SK-N-SH treated with all-trans-retinoic acid at 6 μM for 48 hours (cell line): ENCODE data around the gene PHOSPHO1.

Experiments used
- ATAC-seq: fragments of 200-7000 bp; cut with Tn5 transposase; 3 replicates; pipeline ENCODE4 v1.9.1; 2020; ENCODE audit warnings: mild to moderate bottlenecking, moderate library complexity
- ARNTL ChIP-seq: fragments of 450-650 bp; formaldehyde crosslinking; IDR thresholded peaks from 2 replicates; pipeline ENCODE4 v1.5.0; 2020; ENCODE audit warnings: low read depth, mild to moderate bottlenecking, moderate library complexity, borderline replicate concordance
- BACH2 ChIP-seq: fragments of 250-450 bp; sonication (Bioruptor Pico); IDR thresholded peaks from 2 replicates; pipeline ENCODE4 v1.9.0; 2021; ENCODE audit warnings: mild to moderate bottlenecking, borderline replicate concordance
- CSDC2 ChIP-seq: fragments of 250-450 bp; sonication (Bioruptor Pico); IDR thresholded peaks from 2 replicates; pipeline ENCODE4 v1.5.0; 2020; ENCODE audit warnings: mild to moderate bottlenecking, moderate library complexity
- GLIS3 ChIP-seq: fragments of 250-450 bp; sonication (Bioruptor Pico); IDR thresholded peaks from 2 replicates; pipeline ENCODE4 v1.5.0; 2020; ENCODE audit warnings: mild to moderate bottlenecking, moderate library complexity
- ISL1 ChIP-seq: fragments of 250-450 bp; sonication (Bioruptor Pico); IDR thresholded peaks from 2 replicates; pipeline ENCODE4 v2.1.2; 2022; ENCODE audit warnings: mild to moderate bottlenecking, moderate library complexity
- OSR1 ChIP-seq: fragments of 250-450 bp; sonication (Bioruptor Pico); IDR thresholded peaks from 2 replicates; pipeline ENCODE4 v1.8.0; 2022; ENCODE audit warnings: moderate library complexity, mild to moderate bottlenecking, inconsistent platforms
- PATZ1 ChIP-seq: fragments of 250-450 bp; sonication (Bioruptor Pico); IDR thresholded peaks from 2 replicates; pipeline ENCODE4 v1.8.0; 2020; ENCODE audit warnings: mild to moderate bottlenecking, moderate library complexity, borderline replicate concordance
- PPARA ChIP-seq: fragments of 250-450 bp; sonication (Bioruptor Pico); IDR thresholded peaks from 2 replicates; pipeline ENCODE4 v1.5.0; 2020; ENCODE audit warnings: mild to moderate bottlenecking, borderline replicate concordance
- RARB ChIP-seq: fragments of 250-450 bp; sonication (Bioruptor Pico); IDR thresholded peaks from 2 replicates; pipeline ENCODE4 v1.8.0; 2021; ENCODE audit warnings: mild to moderate bottlenecking, moderate library complexity
- SNAI2 ChIP-seq: fragments of 250-450 bp; sonication (Bioruptor Pico); IDR thresholded peaks from 2 replicates; pipeline ENCODE4 v1.5.0; 2020; ENCODE audit warnings: mild to moderate bottlenecking, moderate library complexity
- TCF4 ChIP-seq: fragments of 250-450 bp; sonication (Bioruptor Pico); IDR thresholded peaks from 2 replicates; pipeline ENCODE4 v1.8.0; 2021; ENCODE audit warnings: mild to moderate bottlenecking, moderate library complexity, borderline replicate concordance
- TOX ChIP-seq: fragments of 250-450 bp; sonication (Bioruptor Pico); IDR thresholded peaks from 2 replicates; pipeline ENCODE4 v1.8.0; 2021; ENCODE audit warnings: mild to moderate bottlenecking, moderate library complexity, borderline replicate concordance
- ZFP3 ChIP-seq: fragments of 250-450 bp; sonication (Bioruptor Pico); IDR thresholded peaks from 2 replicates; pipeline ENCODE4 v1.5.0; 2020; ENCODE audit warnings: mild to moderate bottlenecking, moderate library complexity
- ZFP30 ChIP-seq: fragments of 450-650 bp; formaldehyde crosslinking; IDR thresholded peaks from 2 replicates; pipeline ENCODE4 v1.5.0; 2022; ENCODE audit warnings: mild to moderate bottlenecking, moderate library complexity
- ZNF565 ChIP-seq: fragments of 450-650 bp; formaldehyde crosslinking; conservative IDR thresholded peaks from 2 replicates; pipeline ENCODE4 v1.5.0; 2020; ENCODE audit warnings: low read depth, mild to moderate bottlenecking, moderate library complexity
- ZNF70 ChIP-seq: fragments of 450-650 bp; formaldehyde crosslinking; IDR thresholded peaks from 2 replicates; pipeline ENCODE4 v1.5.0; 2020; ENCODE audit warnings: mild to moderate bottlenecking, moderate library complexity
- ZNF8 ChIP-seq: fragments of 450-650 bp; formaldehyde crosslinking; IDR thresholded peaks from 2 replicates; pipeline ENCODE4 v1.5.0; 2020; ENCODE audit warnings: mild to moderate bottlenecking, moderate library complexity
- TF ChIP-seq, protein P1 (sequence below): fragments of 250-450 bp; sonication (Bioruptor Pico); IDR thresholded peaks from 2 replicates; pipeline ENCODE4 v1.5.1; 2021; ENCODE audit warnings: mild to moderate bottlenecking, moderate library complexity
- TF ChIP-seq, protein P2 (sequence below): fragments of 250-450 bp; sonication (Bioruptor Pico); IDR thresholded peaks from 2 replicates; pipeline ENCODE4 v1.8.0; 2021; ENCODE audit warnings: low read depth, mild to moderate bottlenecking, moderate library complexity, borderline replicate concordance
- TF ChIP-seq, protein P3 (sequence below): fragments of 250-450 bp; sonication (Bioruptor Pico); IDR thresholded peaks from 2 replicates; pipeline ENCODE4 v1.5.1; 2020; ENCODE audit warnings: low read depth, mild to moderate bottlenecking, moderate library complexity
- TF ChIP-seq, protein P4 (sequence below): fragments of 250-450 bp; sonication (Bioruptor Pico); IDR thresholded peaks from 2 replicates; pipeline ENCODE4 v1.5.0; 2020; ENCODE audit warnings: mild to moderate bottlenecking, moderate library complexity

The PHOSPHO1 gene

DNA sequence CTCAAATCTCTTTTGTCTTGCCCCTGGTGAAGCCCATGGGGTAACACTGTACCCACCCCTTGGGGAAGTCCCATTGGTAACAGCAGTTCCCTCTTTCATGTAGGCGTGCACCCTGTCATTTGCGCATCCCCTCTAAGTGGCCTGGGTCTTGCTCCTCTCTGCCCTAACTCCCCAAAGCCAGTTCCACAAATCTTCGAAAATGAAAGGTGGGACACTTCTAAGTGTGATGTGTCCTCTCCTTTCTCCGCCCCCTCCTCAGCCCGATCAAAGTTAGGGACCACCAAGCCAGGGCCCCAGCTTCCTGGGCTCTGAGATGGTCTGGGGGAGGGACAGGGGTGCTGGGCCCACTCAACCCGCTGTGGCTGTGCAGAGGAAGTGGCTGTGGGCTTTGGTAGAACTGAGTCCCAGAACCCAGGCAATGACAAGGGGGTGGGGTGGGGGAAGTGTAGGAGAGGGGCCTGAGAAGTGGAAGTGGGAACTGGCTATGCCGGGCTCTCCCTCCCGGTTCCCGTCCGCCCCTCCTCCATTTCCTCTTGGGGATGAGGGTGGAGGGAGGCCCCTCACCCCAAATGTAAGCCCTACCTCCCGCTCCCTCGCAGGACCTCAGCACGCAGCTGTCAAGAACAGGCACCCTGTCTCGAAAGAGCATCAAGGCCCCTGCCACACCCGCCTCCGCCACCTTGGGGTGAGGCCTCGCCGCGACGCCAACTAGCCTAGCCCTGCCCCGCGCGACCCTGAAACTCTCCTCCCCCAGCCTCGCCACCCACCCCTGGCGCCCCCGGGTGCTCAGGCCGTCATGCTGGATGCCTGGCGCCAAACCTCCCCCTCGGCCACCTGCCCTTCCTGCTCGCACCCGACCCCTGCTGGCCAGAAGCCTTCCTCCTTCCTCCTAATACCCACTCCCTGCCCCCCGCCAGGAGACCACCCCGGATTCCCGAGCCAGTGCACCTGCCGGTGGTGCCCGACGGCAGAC, 11.4 kb downstream of the PHOSPHO1 start (continued):
- TF ChIP-seq PPARA (CRISPR knock-in tag) (no peak), RARB (CRISPR knock-in tag) (no peak)
- TF ChIP-seq, protein P1, sequence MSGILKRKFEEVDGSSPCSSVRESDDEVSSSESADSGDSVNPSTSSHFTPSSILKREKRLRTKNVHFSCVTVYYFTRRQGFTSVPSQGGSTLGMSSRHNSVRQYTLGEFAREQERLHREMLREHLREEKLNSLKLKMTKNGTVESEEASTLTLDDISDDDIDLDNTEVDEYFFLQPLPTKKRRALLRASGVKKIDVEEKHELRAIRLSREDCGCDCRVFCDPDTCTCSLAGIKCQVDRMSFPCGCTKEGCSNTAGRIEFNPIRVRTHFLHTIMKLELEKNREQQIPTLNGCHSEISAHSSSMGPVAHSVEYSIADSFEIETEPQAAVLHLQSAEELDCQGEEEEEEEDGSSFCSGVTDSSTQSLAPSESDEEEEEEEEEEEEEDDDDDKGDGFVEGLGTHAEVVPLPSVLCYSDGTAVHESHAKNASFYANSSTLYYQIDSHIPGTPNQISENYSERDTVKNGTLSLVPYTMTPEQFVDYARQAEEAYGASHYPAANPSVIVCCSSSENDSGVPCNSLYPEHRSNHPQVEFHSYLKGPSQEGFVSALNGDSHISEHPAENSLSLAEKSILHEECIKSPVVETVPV = no peak

DNA sequence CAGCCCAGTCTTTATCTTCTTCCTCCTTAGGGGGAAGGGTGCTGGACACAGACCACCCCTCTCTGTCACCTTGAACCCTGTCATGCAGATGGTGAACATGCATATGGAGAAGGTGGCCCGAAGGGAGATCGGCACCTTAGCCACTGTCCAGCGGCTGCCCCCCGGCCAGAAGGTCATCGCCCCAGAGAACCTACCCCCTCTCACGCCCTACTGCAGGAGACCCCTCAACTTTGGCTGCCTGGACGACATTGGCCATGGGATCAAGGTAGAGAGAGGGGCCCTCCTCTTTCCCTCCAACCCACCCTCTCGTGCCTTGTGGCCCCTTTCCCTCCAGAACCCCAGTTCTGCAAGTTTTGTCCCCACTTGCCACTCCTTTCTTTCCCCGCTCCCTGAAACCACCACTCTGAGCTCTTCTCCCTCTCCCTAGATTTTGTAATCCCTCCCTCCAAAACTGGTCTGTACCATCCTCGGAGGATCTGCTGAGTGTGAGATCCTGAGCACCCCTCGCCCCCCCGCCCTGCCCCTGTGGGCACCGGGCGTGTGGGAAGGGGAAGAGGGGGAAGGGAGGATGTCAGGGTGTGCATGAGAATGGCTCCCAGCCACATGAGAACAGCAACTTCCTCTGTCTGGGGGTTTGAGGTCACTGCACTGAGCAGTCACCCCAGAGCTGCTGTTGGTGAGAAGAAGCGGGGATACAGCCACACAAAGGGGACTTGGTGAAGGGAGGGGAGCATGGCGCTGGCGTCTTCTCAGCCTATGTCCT, 12.8 kb downstream of the PHOSPHO1 start:
- no peak for ATAC-seq
- TF ChIP-seq, protein P2, sequence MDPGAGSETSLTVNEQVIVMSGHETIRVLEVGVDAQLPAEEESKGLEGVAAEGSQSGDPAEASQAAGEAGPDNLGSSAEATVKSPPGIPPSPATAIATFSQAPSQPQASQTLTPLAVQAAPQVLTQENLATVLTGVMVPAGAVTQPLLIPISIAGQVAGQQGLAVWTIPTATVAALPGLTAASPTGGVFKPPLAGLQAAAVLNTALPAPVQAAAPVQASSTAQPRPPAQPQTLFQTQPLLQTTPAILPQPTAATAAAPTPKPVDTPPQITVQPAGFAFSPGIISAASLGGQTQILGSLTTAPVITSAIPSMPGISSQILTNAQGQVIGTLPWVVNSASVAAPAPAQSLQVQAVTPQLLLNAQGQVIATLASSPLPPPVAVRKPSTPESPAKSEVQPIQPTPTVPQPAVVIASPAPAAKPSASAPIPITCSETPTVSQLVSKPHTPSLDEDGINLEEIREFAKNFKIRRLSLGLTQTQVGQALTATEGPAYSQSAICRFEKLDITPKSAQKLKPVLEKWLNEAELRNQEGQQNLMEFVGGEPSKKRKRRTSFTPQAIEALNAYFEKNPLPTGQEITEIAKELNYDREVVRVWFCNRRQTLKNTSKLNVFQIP = no peak
- TF ChIP-seq ISL1 (CRISPR knock-in tag) (no peak), ZFP30 (CRISPR knock-in tag) (no peak), ZNF8 (no peak), GLIS3 (no peak), CSDC2 (CRISPR knock-in tag) (no peak), ZFP3 (CRISPR knock-in tag) (no peak), TCF4 (CRISPR knock-in tag) (no peak), SNAI2 (CRISPR knock-in tag) (no peak), RARB (CRISPR knock-in tag) (no peak), ZNF565 (CRISPR knock-in tag) (no peak), ZNF70 (CRISPR knock-in tag) (no peak), ARNTL (no peak), TOX (CRISPR knock-in tag) (no peak), BACH2 (CRISPR knock-in tag) (no peak), OSR1 (CRISPR knock-in tag) (no peak), PATZ1 (CRISPR knock-in tag) (no peak)
- TF ChIP-seq, protein P3, sequence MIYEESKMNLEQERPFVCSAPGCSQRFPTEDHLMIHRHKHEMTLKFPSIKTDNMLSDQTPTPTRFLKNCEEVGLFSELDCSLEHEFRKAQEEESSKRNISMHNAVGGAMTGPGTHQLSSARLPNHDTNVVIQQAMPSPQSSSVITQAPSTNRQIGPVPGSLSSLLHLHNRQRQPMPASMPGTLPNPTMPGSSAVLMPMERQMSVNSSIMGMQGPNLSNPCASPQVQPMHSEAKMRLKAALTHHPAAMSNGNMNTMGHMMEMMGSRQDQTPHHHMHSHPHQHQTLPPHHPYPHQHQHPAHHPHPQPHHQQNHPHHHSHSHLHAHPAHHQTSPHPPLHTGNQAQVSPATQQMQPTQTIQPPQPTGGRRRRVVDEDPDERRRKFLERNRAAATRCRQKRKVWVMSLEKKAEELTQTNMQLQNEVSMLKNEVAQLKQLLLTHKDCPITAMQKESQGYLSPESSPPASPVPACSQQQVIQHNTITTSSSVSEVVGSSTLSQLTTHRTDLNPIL (CRISPR knock-in tag) = no peak
- TF ChIP-seq, protein P1 = no peak
- TF ChIP-seq, protein P4, sequence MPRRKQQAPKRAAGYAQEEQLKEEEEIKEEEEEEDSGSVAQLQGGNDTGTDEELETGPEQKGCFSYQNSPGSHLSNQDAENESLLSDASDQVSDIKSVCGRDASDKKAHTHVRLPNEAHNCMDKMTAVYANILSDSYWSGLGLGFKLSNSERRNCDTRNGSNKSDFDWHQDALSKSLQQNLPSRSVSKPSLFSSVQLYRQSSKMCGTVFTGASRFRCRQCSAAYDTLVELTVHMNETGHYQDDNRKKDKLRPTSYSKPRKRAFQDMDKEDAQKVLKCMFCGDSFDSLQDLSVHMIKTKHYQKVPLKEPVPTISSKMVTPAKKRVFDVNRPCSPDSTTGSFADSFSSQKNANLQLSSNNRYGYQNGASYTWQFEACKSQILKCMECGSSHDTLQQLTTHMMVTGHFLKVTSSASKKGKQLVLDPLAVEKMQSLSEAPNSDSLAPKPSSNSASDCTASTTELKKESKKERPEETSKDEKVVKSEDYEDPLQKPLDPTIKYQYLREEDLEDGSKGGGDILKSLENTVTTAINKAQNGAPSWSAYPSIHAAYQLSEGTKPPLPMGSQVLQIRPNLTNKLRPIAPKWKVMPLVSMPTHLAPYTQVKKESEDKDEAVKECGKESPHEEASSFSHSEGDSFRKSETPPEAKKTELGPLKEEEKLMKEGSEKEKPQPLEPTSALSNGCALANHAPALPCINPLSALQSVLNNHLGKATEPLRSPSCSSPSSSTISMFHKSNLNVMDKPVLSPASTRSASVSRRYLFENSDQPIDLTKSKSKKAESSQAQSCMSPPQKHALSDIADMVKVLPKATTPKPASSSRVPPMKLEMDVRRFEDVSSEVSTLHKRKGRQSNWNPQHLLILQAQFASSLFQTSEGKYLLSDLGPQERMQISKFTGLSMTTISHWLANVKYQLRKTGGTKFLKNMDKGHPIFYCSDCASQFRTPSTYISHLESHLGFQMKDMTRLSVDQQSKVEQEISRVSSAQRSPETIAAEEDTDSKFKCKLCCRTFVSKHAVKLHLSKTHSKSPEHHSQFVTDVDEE = no peak
